CD8-positive, alpha-beta memory T cell (primary cell): ENCODE results near the gene LDHB. TPM values are rescaled to one million over a fixed set of nuclear protein-coding genes. Genes with fewer than 3 reads are reported as not detected.

Source experiments
- CTCF ChIA-PET: fragments of 350-600 bp; sonication (Branson Sonifier 250); formaldehyde crosslinking; loops from one replicate; lab custom pipeline; 2021; ENCODE audit warnings: antibody characterized with exemption; lab: Charles Lee
- POLR2A ChIA-PET: fragments of 350-600 bp; sonication (Branson Sonifier 250); formaldehyde crosslinking; loops from one replicate; lab custom pipeline; 2021; ENCODE audit warnings: antibody characterized with exemption; lab: Charles Lee
- DNase-seq, 5 donors: peaks; one replicate each; pipeline versions ENCODE4 v3.0.0 to v3.0.0-alpha.2; 2020 to 2022; ENCODE audit warnings: mixed read lengths in 1 of 5
- H3K27ac ChIP-seq: one replicate; pipeline ENCODE4 v1.7.0; 2013; ENCODE audit warnings: low read depth, mild to moderate bottlenecking, low read length, moderate library complexity
- H3K27me3 ChIP-seq: 2 replicates; pipeline ENCODE4 v1.7.0; 2013; ENCODE audit warnings: low read length, mild to moderate bottlenecking; ENCODE audit not compliant: insufficient read depth, poor library complexity, severe bottlenecking
- H3K36me3 ChIP-seq: 2 replicates; pipeline ENCODE4 v1.7.0; 2013; ENCODE audit warnings: mild to moderate bottlenecking, low read length, moderate library complexity; ENCODE audit not compliant: insufficient read depth
- H3K4me1 ChIP-seq: 2 replicates; pipeline ENCODE4 v1.7.0; 2013; ENCODE audit warnings: mild to moderate bottlenecking, low read length, moderate library complexity; ENCODE audit not compliant: insufficient read depth
- H3K4me3 ChIP-seq: 2 replicates; pipeline ENCODE4 v1.7.0; 2013; ENCODE audit warnings: mild to moderate bottlenecking, low read length
- H3K9me3 ChIP-seq: 2 replicates; pipeline ENCODE4 v1.7.0; 2013; ENCODE audit warnings: mild to moderate bottlenecking, low read length
- H3K27ac Mint-ChIP-seq, 8 donors: one replicate each; pipeline ENCODE4 v1.8.0; 2020 to 2021; ENCODE audit warnings: mixed read lengths in 8 of 8, mild to moderate bottlenecking in 6 of 8, inconsistent platforms in 3 of 8, moderate library complexity in 3 of 8
- H3K27me3 Mint-ChIP-seq, 2 donors: one replicate each; pipeline ENCODE4 v1.8.0; 2020 to 2021; ENCODE audit warnings: mixed read lengths in 2 of 2, mild to moderate bottlenecking in 1 of 2, moderate library complexity in 1 of 2
- H3K36me3 Mint-ChIP-seq, 3 donors: one replicate each; pipeline ENCODE4 v1.8.0; 2020 to 2021; ENCODE audit warnings: mixed read lengths in 3 of 3, inconsistent platforms in 1 of 3, mild to moderate bottlenecking in 1 of 3
- H3K4me1 Mint-ChIP-seq, 3 donors: one replicate each; pipeline ENCODE4 v1.8.0; 2020 to 2021; ENCODE audit warnings: mixed read lengths in 3 of 3, inconsistent platforms in 1 of 3, mild to moderate bottlenecking in 1 of 3
- H3K4me3 Mint-ChIP-seq, 7 donors: one replicate each; pipeline ENCODE4 v1.8.0; 2020 to 2021; ENCODE audit warnings: mixed read lengths in 7 of 7, mild to moderate bottlenecking in 6 of 7, moderate library complexity in 4 of 7, inconsistent platforms in 2 of 7
- H3K9me3 Mint-ChIP-seq, 5 donors: one replicate each; pipeline ENCODE4 v1.8.0; 2020 to 2022; ENCODE audit warnings: mixed read lengths in 5 of 5, mild to moderate bottlenecking in 3 of 5, moderate library complexity in 2 of 5, inconsistent platforms in 1 of 5
- polyA plus RNA-seq: library from polyadenylated mRNA; unstranded; fragments of 300-500 nt; fragmentation: Illumina TruSeq; gene quantifications from one replicate; pipeline ENCODE4 v1.2.3, GENCODE V29; 2021
- total RNA-seq, 2 experiments: library from RNA; stranded (reverse); gene quantifications; one replicate each; pipeline ENCODE4 v1.2.3, GENCODE V29; 2021

LDHB gene
- total and polyA plus RNA-seq, 3 experiments from 2014 or later, result 1,224 to 1,721 (median 1,700) TPM

DNA sequence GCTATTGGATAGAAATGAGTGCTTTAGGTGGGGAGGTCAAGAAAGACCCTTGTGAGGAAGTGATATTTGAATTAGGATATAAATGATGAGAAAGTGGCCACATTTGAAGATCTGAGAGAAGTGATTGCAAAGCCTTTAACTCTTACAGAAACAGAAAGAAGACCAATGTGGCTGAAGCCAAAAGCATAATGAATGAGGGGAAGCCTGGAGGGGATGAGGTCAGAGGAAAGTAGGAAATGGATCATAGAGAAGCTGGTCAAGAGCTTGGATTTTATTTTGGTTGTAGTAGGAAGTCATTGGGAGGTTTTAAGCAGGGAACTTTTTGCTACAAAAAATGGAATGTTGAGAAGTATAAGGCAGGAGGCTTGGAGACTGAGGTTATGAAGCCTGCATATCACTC, 49.4 kb downstream of the LDHB start:
- Histone ChIP-seq H3K4me3 (no peak overlapping the region), H3K4me1 (peaks cover 15% of the 10 kb centered on the region), H3K9me3 (no peaks in the 10 kb centered on the region), H3K36me3 (no peaks in the 10 kb centered on the region), H3K27me3 (no peaks in the 10 kb centered on the region), H3K27ac (no peak overlapping the region)
- DNase-seq, result no peak
- ChIA-PET CTCF (interaction anchor here (1.6 to 3.8 kb wide), 2 partner anchors 71 to 81 kb away, joined by 3 to 45 read pairs; no protein-coding TSS in a partner anchor), POLR2A (interaction anchor here (0.6 to 1.5 kb wide), 2 partner anchors 49 to 78 kb away, joined by 3 to 7 read pairs; partner anchors contain the start of gene LDHB)
- Mint-ChIP-seq H3K27me3 (no peaks in the 10 kb centered on the region), H3K36me3 (peaks cover 0 to 3% (median 0%) of the 10 kb centered on the region in 3 donors), H3K27ac (no peak overlapping the region), H3K4me1 (peaks cover 4 to 8% (median 4%) of the 10 kb centered on the region in 3 donors), H3K9me3 (no peaks in the 10 kb centered on the region), H3K4me3 (no peak overlapping the region)

GRCh38 chr12:21607701-21608100, 49.9 kb downstream of the LDHB start:
- POLR2A ChIA-PET, result interaction anchor here (1.5 kb wide), 1 partner anchor 50 kb away, joined by 3 read pairs; the partner anchor contains the start of gene LDHB
- CTCF ChIA-PET, result interaction anchor here (1.6 to 3.8 kb wide), 2 partner anchors 72 to 82 kb away, joined by 3 to 45 read pairs; no protein-coding TSS in a partner anchor
- no peaks in the 10 kb centered on the region for H3K36me3 Mint-ChIP-seq

DNA sequence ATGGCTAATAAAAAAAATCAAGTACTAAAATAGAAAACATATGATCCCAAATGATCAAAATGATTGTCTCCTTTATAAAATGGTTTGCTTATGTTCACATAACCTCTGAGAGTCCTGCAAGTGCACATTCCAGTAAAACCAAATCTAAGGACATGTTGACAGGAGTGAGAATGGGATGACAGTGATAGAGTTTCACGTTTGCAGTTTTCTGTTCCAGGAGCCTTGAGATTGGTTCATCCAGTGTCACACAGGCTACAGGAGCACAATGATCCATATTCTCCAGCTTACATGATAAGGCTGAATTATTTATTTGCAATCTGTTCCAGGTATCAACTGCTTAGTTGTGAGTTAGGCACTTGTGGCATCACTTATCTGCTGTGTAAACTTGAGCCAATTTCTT, 51.5 kb downstream of the LDHB start:
- no peak overlapping the region for H3K4me3 Mint-ChIP-seq
- H3K4me1 Mint-ChIP-seq, result no peaks in the 10 kb centered on the region
- H3K27ac ChIP-seq, result no peak overlapping the region
- H3K27me3 Mint-ChIP-seq, result peaks cover 0 to 2% of the 10 kb centered on the region in 2 donors
- H3K4me1 ChIP-seq, result peaks cover 6% of the 10 kb centered on the region
- no peaks in the 10 kb centered on the region for H3K36me3 Mint-ChIP-seq
- H3K36me3 ChIP-seq, result no peaks in the 10 kb centered on the region
- no peak overlapping the region for H3K27ac Mint-ChIP-seq
- H3K9me3 Mint-ChIP-seq, result no peaks in the 10 kb centered on the region
- no peaks in the 10 kb centered on the region for H3K27me3 ChIP-seq
- ChIA-PET CTCF (no interaction called here), POLR2A (no interaction called here)
- no peaks in the 10 kb centered on the region for H3K9me3 ChIP-seq
- H3K4me3 ChIP-seq, result no peak overlapping the region
- DNase-seq, result no peak

More at GRCh38 chr12:21607701-21608100, 49.9 kb downstream of the LDHB start:
- no peak overlapping the region for H3K27ac ChIP-seq
- Mint-ChIP-seq H3K9me3 (no peaks in the 10 kb centered on the region), H3K4me3 (no peak overlapping the region), H3K27ac (no peak overlapping the region), H3K4me1 (peaks cover 0 to 3% (median 0%) of the 10 kb centered on the region in 3 donors), H3K27me3 (peaks cover 0 to 2% of the 10 kb centered on the region in 2 donors)
- H3K4me3 ChIP-seq, result no peak overlapping the region
- H3K36me3 ChIP-seq, result no peaks in the 10 kb centered on the region
- H3K9me3 ChIP-seq, result no peaks in the 10 kb centered on the region
- DNase-seq, result peak in 2 of 5 donors; percentile 27 to 37
- H3K4me1 ChIP-seq, result peaks cover 10% of the 10 kb centered on the region
- H3K27me3 ChIP-seq, result no peaks in the 10 kb centered on the region

GRCh38 chr12:21604245-21605101, 53.2 kb downstream of the LDHB start, which contains the start of gene GYS2:
GYS2 (minus strand) TSS chr12:21604847; CDS start chr12:21604592, 255 bp downstream.
- no peak within 1 kb of the TSS for H3K4me3 Mint-ChIP-seq
- Histone ChIP-seq H3K27ac (no peak within 1 kb of the TSS), H3K9me3 (no peaks in the 10 kb centered on the region), H3K36me3 (no peaks in the 10 kb centered on the region), H3K27me3 (no peaks in the 10 kb centered on the region), H3K4me1 (peaks cover 6% of the 10 kb centered on the region), H3K4me3 (no peak within 1 kb of the TSS)
- peaks cover 0 to 2% of the 10 kb centered on the region in 2 donors for H3K27me3 Mint-ChIP-seq
- no peaks in the 10 kb centered on the region for H3K4me1 Mint-ChIP-seq
- no peak within 1 kb of the TSS for H3K27ac Mint-ChIP-seq
- ChIA-PET CTCF (interaction anchor here (2.6 kb wide), 1 partner anchor 76 kb away, joined by 11 read pairs; no protein-coding TSS in a partner anchor), POLR2A (no interaction called here)
- H3K36me3 Mint-ChIP-seq, result no peaks in the 10 kb centered on the region
- H3K9me3 Mint-ChIP-seq, result no peaks in the 10 kb centered on the region
- DNase-seq, result no peak

GRCh38 chr12:21602774-21603173, 54.9 kb downstream of the LDHB start:
- no peaks in the 10 kb centered on the region for H3K9me3 ChIP-seq
- Mint-ChIP-seq H3K9me3 (no peaks in the 10 kb centered on the region), H3K27ac (no peak overlapping the region), H3K4me3 (no peak overlapping the region), H3K4me1 (no peaks in the 10 kb centered on the region), H3K36me3 (no peaks in the 10 kb centered on the region), H3K27me3 (peaks cover 0 to 2% of the 10 kb centered on the region in 2 donors)
- no peaks in the 10 kb centered on the region for H3K4me1 ChIP-seq
- CTCF ChIA-PET, result no interaction called here
- H3K36me3 ChIP-seq, result no peaks in the 10 kb centered on the region
- H3K27me3 ChIP-seq, result no peaks in the 10 kb centered on the region
- no peak for DNase-seq
- POLR2A ChIA-PET, result no interaction called here
- no peak overlapping the region for H3K4me3 ChIP-seq
- no peak overlapping the region for H3K27ac ChIP-seq

GRCh38 chr12:21600196-21600595, 57.4 kb downstream of the LDHB start:
- no peaks in the 10 kb centered on the region for H3K36me3 ChIP-seq
- CTCF ChIA-PET, result no interaction called here
- Mint-ChIP-seq H3K4me1 (no peaks in the 10 kb centered on the region), H3K4me3 (no peak overlapping the region), H3K27me3 (peaks cover 0 to 2% of the 10 kb centered on the region in 2 donors), H3K9me3 (no peaks in the 10 kb centered on the region), H3K36me3 (no peaks in the 10 kb centered on the region), H3K27ac (no peak overlapping the region)
- H3K27me3 ChIP-seq, result no peaks in the 10 kb centered on the region
- no peak overlapping the region for H3K27ac ChIP-seq
- no peak for DNase-seq
- H3K9me3 ChIP-seq, result no peaks in the 10 kb centered on the region
- no peaks in the 10 kb centered on the region for H3K4me1 ChIP-seq
- POLR2A ChIA-PET, result no interaction called here
- H3K4me3 ChIP-seq, result no peak overlapping the region

DNA sequence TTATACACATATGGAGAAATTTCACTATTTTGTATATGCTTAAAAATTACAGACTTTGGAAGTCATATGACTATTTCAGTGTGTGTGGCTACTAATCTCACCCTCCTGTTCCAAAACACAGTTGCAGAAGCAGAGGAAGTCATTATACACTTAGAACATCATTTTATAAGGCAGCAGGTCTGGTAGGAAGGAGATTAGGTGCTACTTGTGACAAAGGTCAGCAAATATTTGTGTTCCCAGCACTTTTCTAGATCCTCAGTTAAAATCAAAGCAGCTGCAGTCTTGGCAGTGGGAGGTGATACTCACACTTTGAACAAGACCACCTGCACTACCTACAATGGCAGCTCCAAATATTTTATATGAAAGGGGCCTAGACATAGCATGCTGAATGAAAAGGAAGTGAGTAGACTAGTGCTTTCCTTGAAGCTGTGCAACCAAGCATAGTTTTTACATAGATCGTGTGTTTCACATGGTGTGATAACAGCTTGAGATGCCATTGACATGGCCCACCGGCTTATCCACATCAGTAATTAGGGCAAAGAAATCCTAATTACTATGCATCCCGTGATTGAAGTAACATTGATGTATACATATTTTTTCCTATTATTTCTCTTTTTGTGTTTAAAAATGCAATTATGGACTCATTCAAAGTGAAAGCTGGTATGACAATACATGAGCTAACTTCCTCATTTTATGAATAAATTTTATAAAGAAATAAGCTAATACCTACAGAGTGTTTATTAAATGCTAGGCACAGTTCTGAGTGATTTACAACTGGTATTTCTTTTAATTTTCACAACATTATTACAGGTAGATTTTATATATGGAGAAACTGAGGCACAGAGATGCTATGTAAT, 58.3 kb downstream of the LDHB start:
- CTCF ChIA-PET, result interaction anchor here (0.8 kb wide), 1 partner anchor 91 kb away, joined by 3 read pairs; no protein-coding TSS in a partner anchor
- Histone ChIP-seq H3K27ac (no peak overlapping the region), H3K9me3 (no peaks in the 10 kb centered on the region), H3K36me3 (no peaks in the 10 kb centered on the region), H3K27me3 (no peaks in the 10 kb centered on the region), H3K4me3 (no peak overlapping the region), H3K4me1 (no peaks in the 10 kb centered on the region)
- DNase-seq, result no peak
- Mint-ChIP-seq H3K4me1 (no peaks in the 10 kb centered on the region), H3K4me3 (no peak overlapping the region), H3K9me3 (no peaks in the 10 kb centered on the region), H3K27me3 (peaks cover 0 to 2% of the 10 kb centered on the region in 2 donors), H3K36me3 (no peaks in the 10 kb centered on the region), H3K27ac (no peak overlapping the region)
- POLR2A ChIA-PET, result no interaction called here
